Measurements from ENCODE around the gene CDCA3.
"Not testable (repeated sequence)": the region's sequence is repeated elsewhere in the genome, so short reads cannot be mapped to it uniquely, and the experiment has no call there.

- TF ChIP-seq POLR2AphosphoS5, CTCF, POLR2A (IDR thresholded peaks at IDR 0.05): not testable (repeated sequence)
Measured at GRCh38 chr12:6865307-6865706, 14.2 kb upstream of the CDCA3 start.

Measured in upper lobe of left lung (tissue), 4 donors.